ENCODE data around the gene DPP10.

The DPP10 gene

GRCh38 chr2:114609801-114610200 lies 167.4 kb downstream of the DPP10 start (continued):
- no peak for TF ChIP-seq BCL11B (tag by site-specific recombination; IDR thresholded peaks at IDR 0.05; ENCODE audit: low read depth)
- no peak for TF ChIP-seq WT1 (tag by site-specific recombination; IDR thresholded peaks at IDR 0.05)
- no peak for TF ChIP-seq ZNF830 (tag by site-specific recombination; IDR thresholded peaks at IDR 0.05; ENCODE audit: low read depth)
- TF ChIP-seq, protein P1, sequence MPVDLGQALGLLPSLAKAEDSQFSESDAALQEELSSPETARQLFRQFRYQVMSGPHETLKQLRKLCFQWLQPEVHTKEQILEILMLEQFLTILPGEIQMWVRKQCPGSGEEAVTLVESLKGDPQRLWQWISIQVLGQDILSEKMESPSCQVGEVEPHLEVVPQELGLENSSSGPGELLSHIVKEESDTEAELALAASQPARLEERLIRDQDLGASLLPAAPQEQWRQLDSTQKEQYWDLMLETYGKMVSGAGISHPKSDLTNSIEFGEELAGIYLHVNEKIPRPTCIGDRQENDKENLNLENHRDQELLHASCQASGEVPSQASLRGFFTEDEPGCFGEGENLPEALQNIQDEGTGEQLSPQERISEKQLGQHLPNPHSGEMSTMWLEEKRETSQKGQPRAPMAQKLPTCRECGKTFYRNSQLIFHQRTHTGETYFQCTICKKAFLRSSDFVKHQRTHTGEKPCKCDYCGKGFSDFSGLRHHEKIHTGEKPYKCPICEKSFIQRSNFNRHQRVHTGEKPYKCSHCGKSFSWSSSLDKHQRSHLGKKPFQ (tag by site-specific recombination; IDR thresholded peaks at IDR 0.05) = no peak
- TF ChIP-seq ZNF280C (tag by site-specific recombination; IDR thresholded peaks at IDR 0.05) = no peak
- no peak for TF ChIP-seq KLF16 (tag by site-specific recombination; IDR thresholded peaks at IDR 0.05)
- no peak for TF ChIP-seq ZNF121 (tag by site-specific recombination; IDR thresholded peaks at IDR 0.05)
- no peak for TF ChIP-seq ZNF148 (tag by site-specific recombination; IDR thresholded peaks at IDR 0.05; ENCODE audit: borderline replicate concordance)
- no peak for TF ChIP-seq ZNF19 (tag by site-specific recombination; IDR thresholded peaks at IDR 0.05; ENCODE audit: low read depth)

- Histone ChIP-seq H3K4me3 (ENCODE audit: low read depth, low read length) (no peak overlapping the region), H3K36me3 (ENCODE audit: control insufficient read depth in 2 of 2, insufficient read depth in 1 of 2, low read length in 2 of 2) (no peaks in the 10 kb centered on the region), H3K27ac (ENCODE audit: extremely low read depth, low read depth, low read length) (no peak overlapping the region), H3K4me1 (ENCODE audit: control insufficient read depth, insufficient read depth, low read length) (no peaks in the 10 kb centered on the region), H3K9me3 (ENCODE audit: control insufficient read depth, insufficient read depth, low read depth, low read length) (no peaks in the 10 kb centered on the region)
- CTCF ChIA-PET = interaction anchor here (0.6 kb wide), 1 partner anchor 1006 kb away, joined by 3 read pairs; no protein-coding TSS in a partner anchor
- POLR2A ChIA-PET = no interaction called here
- TF ChIP-seq TCF7L2 (IDR thresholded peaks at IDR 0.05; ENCODE audit: borderline replicate concordance, low read depth, low read length) (no peak), ZNF404 (tag by site-specific recombination; IDR thresholded peaks at IDR 0.05) (no peak), ZNF146 (tag by site-specific recombination; IDR thresholded peaks at IDR 0.05) (no peak), ZNF624 (tag by site-specific recombination; IDR thresholded peaks at IDR 0.05) (no peak), ZNF221 (tag by site-specific recombination; IDR thresholded peaks at IDR 0.05; ENCODE audit: borderline replicate concordance) (no peak), ZFHX2 (tag by site-specific recombination; conservative IDR thresholded peaks at IDR 0.05) (no peak), ZBTB11 (tag by site-specific recombination; conservative IDR thresholded peaks at IDR 0.05; ENCODE audit: low read depth) (no peak), ZNF645 (tag by site-specific recombination; IDR thresholded peaks at IDR 0.05) (no peak), ZNF148 (tag by site-specific recombination; IDR thresholded peaks at IDR 0.05; ENCODE audit: borderline replicate concordance) (no peak)
- TF ChIP-seq, protein P2, sequence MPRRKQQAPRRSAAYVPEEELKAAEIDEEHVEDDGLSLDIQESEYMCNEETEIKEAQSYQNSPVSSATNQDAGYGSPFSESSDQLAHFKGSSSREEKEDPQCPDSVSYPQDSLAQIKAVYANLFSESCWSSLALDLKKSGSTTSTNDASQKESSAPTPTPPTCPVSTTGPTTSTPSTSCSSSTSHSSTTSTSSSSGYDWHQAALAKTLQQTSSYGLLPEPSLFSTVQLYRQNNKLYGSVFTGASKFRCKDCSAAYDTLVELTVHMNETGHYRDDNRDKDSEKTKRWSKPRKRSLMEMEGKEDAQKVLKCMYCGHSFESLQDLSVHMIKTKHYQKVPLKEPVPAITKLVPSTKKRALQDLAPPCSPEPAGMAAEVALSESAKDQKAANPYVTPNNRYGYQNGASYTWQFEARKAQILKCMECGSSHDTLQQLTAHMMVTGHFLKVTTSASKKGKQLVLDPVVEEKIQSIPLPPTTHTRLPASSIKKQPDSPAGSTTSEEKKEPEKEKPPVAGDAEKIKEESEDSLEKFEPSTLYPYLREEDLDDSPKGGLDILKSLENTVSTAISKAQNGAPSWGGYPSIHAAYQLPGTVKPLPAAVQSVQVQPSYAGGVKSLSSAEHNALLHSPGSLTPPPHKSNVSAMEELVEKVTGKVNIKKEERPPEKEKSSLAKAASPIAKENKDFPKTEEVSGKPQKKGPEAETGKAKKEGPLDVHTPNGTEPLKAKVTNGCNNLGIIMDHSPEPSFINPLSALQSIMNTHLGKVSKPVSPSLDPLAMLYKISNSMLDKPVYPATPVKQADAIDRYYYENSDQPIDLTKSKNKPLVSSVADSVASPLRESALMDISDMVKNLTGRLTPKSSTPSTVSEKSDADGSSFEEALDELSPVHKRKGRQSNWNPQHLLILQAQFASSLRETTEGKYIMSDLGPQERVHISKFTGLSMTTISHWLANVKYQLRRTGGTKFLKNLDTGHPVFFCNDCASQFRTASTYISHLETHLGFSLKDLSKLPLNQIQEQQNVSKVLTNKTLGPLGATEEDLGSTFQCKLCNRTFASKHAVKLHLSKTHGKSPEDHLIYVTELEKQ (tag by site-specific recombination; IDR thresholded peaks at IDR 0.05; ENCODE audit: borderline replicate concordance) = no peak
These were observed 168.2 kb downstream of the DPP10 start for GRCh38 chr2:114610677-114611076.
